GM23338 (cell line): ENCODE results near the gene TMPRSS15. TPM values are rescaled to one million over a fixed set of nuclear protein-coding genes. Genes with fewer than 3 reads are reported as not detected.

Source experiments
- ATAC-seq: fragments of 200-7000 bp; cut with Tn5 transposase; 3 replicates; pipeline ENCODE4 v1.9.1; 2020
- DNase-seq: peaks from one replicate; pipeline ENCODE4 v3.0.0-alpha.2; 2015; ENCODE audit warnings: low spot score
- H2AFZ ChIP-seq: fragments of 200-600 bp; sonication (generic); 2 replicates; pipeline ENCODE4 v1.8.0; 2016; ENCODE audit warnings: antibody characterized with exemption, mild to moderate bottlenecking, moderate library complexity
- H3F3A ChIP-seq: fragments of 200-600 bp; sonication (generic); replicated peaks from 2 replicates; pipeline ENCODE4 v1.8.0; 2017; ENCODE audit warnings: antibody characterized with exemption, mixed run types, low read depth
- H3K27ac ChIP-seq: fragments of 200-600 bp; sonication (generic); 2 replicates; pipeline ENCODE4 v1.6.1; 2016; ENCODE audit warnings: low read depth
- H3K27me3 ChIP-seq: fragments of 200-600 bp; sonication (generic); 2 replicates; pipeline ENCODE4 v1.8.0; 2016; ENCODE audit warnings: mild to moderate bottlenecking, mixed run types, moderate library complexity; ENCODE audit not compliant: insufficient read depth
- H3K36me3 ChIP-seq: fragments of 200-600 bp; sonication (generic); 2 replicates; pipeline ENCODE4 v1.8.0; 2016; ENCODE audit warnings: mild to moderate bottlenecking; ENCODE audit not compliant: insufficient read depth
- H3K4me1 ChIP-seq: fragments of 200-600 bp; sonication (generic); 2 replicates; pipeline ENCODE4 v1.8.0; 2016; ENCODE audit warnings: mild to moderate bottlenecking, moderate library complexity; ENCODE audit not compliant: insufficient read depth
- H3K4me2 ChIP-seq: fragments of 200-600 bp; sonication (generic); 2 replicates; pipeline ENCODE4 v1.7.1; 2017; ENCODE audit warnings: mixed run types
- H3K4me3 ChIP-seq: fragments of 200-600 bp; sonication (generic); 2 replicates; pipeline ENCODE4 v1.6.1; 2016; ENCODE audit warnings: mixed run types
- H3K79me2 ChIP-seq: fragments of 200-600 bp; sonication (generic); replicated peaks from 2 replicates; pipeline ENCODE4 v1.8.0; 2017; ENCODE audit warnings: mild to moderate bottlenecking; ENCODE audit not compliant: insufficient read depth
- H3K9me2 ChIP-seq: fragments of 200-600 bp; sonication (generic); 2 replicates; pipeline ENCODE4 v1.8.0; 2017; ENCODE audit not compliant: insufficient read depth
- H4K20me1 ChIP-seq: fragments of 200-600 bp; sonication (generic); replicated peaks from 2 replicates; pipeline ENCODE4 v1.8.0; 2017; ENCODE audit warnings: mild to moderate bottlenecking; ENCODE audit not compliant: insufficient read depth
- H3K27ac Mint-ChIP-seq: 2 replicates; pipeline ENCODE4 v1.8.0; 2020; ENCODE audit warnings: inconsistent platforms, mild to moderate bottlenecking, moderate library complexity, mixed read lengths
- H3K27me3 Mint-ChIP-seq: 3 replicates; pipeline ENCODE4 v1.8.0; 2022; ENCODE audit warnings: low read depth, mild to moderate bottlenecking, moderate library complexity, mixed read lengths, inconsistent platforms; ENCODE audit not compliant: insufficient read depth, poor library complexity
- H3K36me3 Mint-ChIP-seq: 3 replicates; pipeline ENCODE4 v1.8.0; 2021; ENCODE audit warnings: low read depth, mild to moderate bottlenecking, inconsistent platforms, moderate library complexity, mixed read lengths
- H3K4me1 Mint-ChIP-seq: 3 replicates; pipeline ENCODE4 v1.8.0; 2020; ENCODE audit warnings: mild to moderate bottlenecking, inconsistent platforms, mixed read lengths
- H3K4me3 Mint-ChIP-seq: 3 replicates; pipeline ENCODE4 v1.8.0; 2021; ENCODE audit warnings: moderate library complexity, mild to moderate bottlenecking, inconsistent platforms, mixed read lengths
- H3K9me3 Mint-ChIP-seq: 3 replicates; pipeline ENCODE4 v1.8.0; 2020; ENCODE audit warnings: moderate library complexity, mild to moderate bottlenecking, inconsistent platforms, mixed read lengths
- EZH2 ChIP-seq: fragments of 200-600 bp; sonication (generic); IDR thresholded peaks from one replicate; pipeline ENCODE4 v1.8.0; 2017; ENCODE audit warnings: antibody characterized with exemption, mild to moderate bottlenecking, low read depth; ENCODE audit not compliant: unreplicated experiment
- NANOG ChIP-seq: IDR thresholded peaks from 2 replicates; pipeline ENCODE4 v1.6.1; 2016; ENCODE audit warnings: antibody characterized with exemption, borderline replicate concordance
- polyA plus RNA-seq: library from polyadenylated mRNA; unstranded; fragments of >200 nt; fragmentation: Nextera tagmentation; extraction: Ambion mirVana; gene quantifications from 2 replicates; pipeline ENCODE4 v1.2.1, GENCODE V29; 2016
- total RNA-seq: library from RNA; depleted of rRNA; stranded (reverse); fragments of >200 nt; shearing (Covaris generic); gene quantifications from 2 replicates; pipeline ENCODE4 v1.2.3, GENCODE V29; 2014
- TF ChIP-seq, protein P1 (sequence below): fragments of 250-450 bp; sonication (Bioruptor Pico); IDR thresholded peaks from 2 replicates; pipeline ENCODE4 v1.5.0; 2020; ENCODE audit warnings: mild to moderate bottlenecking, moderate library complexity
- TF ChIP-seq, protein P2 (sequence below), 2 experiments: fragments of 200-600 bp in 1 of 2; sonication (generic) in 1 of 2; conservative IDR thresholded peaks; 2 replicates each; pipeline versions ENCODE4 v1.5.1 to v1.6.1; 2016 to 2017; ENCODE audit warnings: antibody characterized with exemption in 2 of 2, low read depth in 2 of 2, mild to moderate bottlenecking in 2 of 2, moderate library complexity in 1 of 2

The TMPRSS15 gene
- total and polyA plus RNA-seq, 2 experiments from 2014 or later = not detected

DNA sequence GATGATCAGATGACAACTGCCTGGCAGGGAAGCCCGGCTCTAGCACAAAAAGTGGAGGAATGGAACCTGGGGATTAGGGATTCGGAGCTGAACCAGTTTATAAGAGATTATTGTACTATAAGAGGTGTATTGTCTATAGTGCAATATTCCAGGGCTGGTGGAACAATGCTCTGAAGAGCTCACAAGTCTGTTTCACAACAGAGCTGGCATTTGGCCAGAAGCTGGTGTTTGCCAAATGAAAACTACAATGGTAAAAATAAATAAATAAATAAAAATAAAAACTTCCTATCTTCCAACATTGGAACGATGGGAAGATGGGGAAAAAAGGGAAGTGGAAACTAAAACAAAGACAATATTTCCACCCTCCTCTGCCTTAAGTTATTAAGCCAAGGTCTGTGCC, 85.4 kb downstream of the TMPRSS15 start:
- DNase-seq (no peak), ATAC-seq (no peak)
- Mint-ChIP-seq H3K4me1 (peaks cover 7% of the 10 kb centered on the region), H3K9me3 (peaks cover 21% of the 10 kb centered on the region), H3K27me3 (peaks cover 1% of the 10 kb centered on the region), H3K36me3 (peaks cover 21% of the 10 kb centered on the region; the same call in 2 of the 3 replicates), H3K27ac (peak overlapping the region; percentile 67; the same call in 1 of the 2 replicates), H3K4me3 (no peak overlapping the region)
- no peaks in the 10 kb centered on the region for H3K27me3 ChIP-seq
- peaks cover 2% of the 10 kb centered on the region; the same call in 1 of the 2 replicates for H3K9me2 ChIP-seq
- H3K27ac ChIP-seq = no peak overlapping the region
- no peak overlapping the region for H3K4me3 ChIP-seq
- 0 out of 2 replicates have a peak overlapping the region, but pooled peaks have one; percentile 3 for H3K4me2 ChIP-seq
- H4K20me1 ChIP-seq = no peaks in the 10 kb centered on the region
- H3K36me3 ChIP-seq = no peaks in the 10 kb centered on the region
- no peaks in the 10 kb centered on the region; the same call in 1 of the 2 replicates for H3K4me1 ChIP-seq
- H2AFZ ChIP-seq = no peak overlapping the region
- no peaks in the 10 kb centered on the region for H3F3A ChIP-seq
- TF ChIP-seq, protein P1, sequence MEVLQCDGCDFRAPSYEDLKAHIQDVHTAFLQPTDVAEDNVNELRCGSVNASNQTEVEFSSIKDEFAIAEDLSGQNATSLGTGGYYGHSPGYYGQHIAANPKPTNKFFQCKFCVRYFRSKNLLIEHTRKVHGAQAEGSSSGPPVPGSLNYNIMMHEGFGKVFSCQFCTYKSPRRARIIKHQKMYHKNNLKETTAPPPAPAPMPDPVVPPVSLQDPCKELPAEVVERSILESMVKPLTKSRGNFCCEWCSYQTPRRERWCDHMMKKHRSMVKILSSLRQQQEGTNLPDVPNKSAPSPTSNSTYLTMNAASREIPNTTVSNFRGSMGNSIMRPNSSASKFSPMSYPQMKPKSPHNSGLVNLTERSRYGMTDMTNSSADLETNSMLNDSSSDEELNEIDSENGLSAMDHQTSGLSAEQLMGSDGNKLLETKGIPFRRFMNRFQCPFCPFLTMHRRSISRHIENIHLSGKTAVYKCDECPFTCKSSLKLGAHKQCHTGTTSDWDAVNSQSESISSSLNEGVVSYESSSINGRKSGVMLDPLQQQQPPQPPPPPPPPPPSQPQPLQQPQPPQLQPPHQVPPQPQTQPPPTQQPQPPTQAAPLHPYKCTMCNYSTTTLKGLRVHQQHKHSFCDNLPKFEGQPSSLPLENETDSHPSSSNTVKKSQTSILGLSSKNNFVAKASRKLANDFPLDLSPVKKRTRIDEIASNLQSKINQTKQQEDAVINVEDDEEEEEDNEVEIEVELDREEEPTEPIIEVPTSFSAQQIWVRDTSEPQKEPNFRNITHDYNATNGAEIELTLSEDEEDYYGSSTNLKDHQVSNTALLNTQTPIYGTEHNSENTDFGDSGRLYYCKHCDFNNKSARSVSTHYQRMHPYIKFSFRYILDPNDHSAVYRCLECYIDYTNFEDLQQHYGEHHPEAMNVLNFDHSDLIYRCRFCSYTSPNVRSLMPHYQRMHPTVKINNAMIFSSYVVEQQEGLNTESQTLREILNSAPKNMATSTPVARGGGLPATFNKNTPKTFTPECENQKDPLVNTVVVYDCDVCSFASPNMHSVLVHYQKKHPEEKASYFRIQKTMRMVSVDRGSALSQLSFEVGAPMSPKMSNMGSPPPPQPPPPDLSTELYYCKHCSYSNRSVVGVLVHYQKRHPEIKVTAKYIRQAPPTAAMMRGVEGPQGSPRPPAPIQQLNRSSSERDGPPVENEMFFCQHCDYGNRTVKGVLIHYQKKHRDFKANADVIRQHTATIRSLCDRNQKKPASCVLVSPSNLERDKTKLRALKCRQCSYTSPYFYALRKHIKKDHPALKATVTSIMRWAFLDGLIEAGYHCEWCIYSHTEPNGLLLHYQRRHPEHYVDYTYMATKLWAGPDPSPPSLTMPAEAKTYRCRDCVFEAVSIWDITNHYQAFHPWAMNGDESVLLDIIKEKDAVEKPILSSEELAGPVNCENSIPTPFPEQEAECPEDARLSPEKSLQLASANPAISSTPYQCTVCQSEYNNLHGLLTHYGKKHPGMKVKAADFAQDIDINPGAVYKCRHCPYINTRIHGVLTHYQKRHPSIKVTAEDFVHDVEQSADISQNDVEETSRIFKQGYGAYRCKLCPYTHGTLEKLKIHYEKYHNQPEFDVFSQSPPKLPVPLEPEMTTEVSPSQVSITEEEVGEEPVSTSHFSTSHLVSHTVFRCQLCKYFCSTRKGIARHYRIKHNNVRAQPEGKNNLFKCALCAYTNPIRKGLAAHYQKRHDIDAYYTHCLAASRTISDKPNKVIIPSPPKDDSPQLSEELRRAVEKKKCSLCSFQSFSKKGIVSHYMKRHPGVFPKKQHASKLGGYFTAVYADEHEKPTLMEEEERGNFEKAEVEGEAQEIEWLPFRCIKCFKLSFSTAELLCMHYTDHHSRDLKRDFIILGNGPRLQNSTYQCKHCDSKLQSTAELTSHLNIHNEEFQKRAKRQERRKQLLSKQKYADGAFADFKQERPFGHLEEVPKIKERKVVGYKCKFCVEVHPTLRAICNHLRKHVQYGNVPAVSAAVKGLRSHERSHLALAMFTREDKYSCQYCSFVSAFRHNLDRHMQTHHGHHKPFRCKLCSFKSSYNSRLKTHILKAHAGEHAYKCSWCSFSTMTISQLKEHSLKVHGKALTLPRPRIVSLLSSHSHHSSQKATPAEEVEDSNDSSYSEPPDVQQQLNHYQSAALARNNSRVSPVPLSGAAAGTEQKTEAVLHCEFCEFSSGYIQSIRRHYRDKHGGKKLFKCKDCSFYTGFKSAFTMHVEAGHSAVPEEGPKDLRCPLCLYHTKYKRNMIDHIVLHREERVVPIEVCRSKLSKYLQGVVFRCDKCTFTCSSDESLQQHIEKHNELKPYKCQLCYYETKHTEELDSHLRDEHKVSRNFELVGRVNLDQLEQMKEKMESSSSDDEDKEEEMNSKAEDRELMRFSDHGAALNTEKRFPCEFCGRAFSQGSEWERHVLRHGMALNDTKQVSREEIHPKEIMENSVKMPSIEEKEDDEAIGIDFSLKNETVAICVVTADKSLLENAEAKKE (CRISPR knock-in tag) = no peak
- TF ChIP-seq EZH2 = no peak
- no peaks in the 10 kb centered on the region for H3K79me2 ChIP-seq

DNA sequence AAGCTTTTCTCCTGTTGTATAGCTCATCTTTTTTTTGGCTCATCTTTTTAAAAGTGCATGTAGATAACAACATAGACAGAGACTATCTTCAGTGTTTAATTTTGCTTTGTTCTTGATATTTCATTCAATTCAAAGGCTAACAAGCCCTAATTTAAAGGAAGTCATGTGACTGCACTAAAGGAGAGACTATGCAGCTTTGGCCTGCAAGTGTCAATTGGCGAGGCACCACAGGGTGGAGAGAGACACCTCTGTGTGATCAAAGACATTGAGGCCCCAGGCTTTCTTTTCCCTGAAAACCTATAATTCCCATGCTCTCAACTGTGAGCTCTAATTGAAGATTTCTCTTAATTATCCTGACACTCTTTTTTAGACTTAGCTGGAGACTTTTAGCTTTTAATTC, 105.4 kb downstream of the TMPRSS15 start:
- Histone ChIP-seq H3F3A (no peaks in the 10 kb centered on the region), H3K4me2 (no peak overlapping the region), H3K79me2 (no peaks in the 10 kb centered on the region), H3K4me1 (peaks cover 5% of the 10 kb centered on the region; the same call in 1 of the 2 replicates), H3K27ac (no peak overlapping the region), H3K27me3 (no peaks in the 10 kb centered on the region), H4K20me1 (no peaks in the 10 kb centered on the region), H3K36me3 (no peaks in the 10 kb centered on the region), H2AFZ (no peak overlapping the region), H3K4me3 (no peak overlapping the region), H3K9me2 (no peaks in the 10 kb centered on the region)
- TF ChIP-seq NANOG = no peak
- TF ChIP-seq, protein P2, sequence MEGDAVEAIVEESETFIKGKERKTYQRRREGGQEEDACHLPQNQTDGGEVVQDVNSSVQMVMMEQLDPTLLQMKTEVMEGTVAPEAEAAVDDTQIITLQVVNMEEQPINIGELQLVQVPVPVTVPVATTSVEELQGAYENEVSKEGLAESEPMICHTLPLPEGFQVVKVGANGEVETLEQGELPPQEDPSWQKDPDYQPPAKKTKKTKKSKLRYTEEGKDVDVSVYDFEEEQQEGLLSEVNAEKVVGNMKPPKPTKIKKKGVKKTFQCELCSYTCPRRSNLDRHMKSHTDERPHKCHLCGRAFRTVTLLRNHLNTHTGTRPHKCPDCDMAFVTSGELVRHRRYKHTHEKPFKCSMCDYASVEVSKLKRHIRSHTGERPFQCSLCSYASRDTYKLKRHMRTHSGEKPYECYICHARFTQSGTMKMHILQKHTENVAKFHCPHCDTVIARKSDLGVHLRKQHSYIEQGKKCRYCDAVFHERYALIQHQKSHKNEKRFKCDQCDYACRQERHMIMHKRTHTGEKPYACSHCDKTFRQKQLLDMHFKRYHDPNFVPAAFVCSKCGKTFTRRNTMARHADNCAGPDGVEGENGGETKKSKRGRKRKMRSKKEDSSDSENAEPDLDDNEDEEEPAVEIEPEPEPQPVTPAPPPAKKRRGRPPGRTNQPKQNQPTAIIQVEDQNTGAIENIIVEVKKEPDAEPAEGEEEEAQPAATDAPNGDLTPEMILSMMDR (conservative IDR thresholded peaks at IDR 0.05; ENCODE audit: low read depth in 2 of 2) = peak in 1 of 2 experiments; percentile 54; a peak in 2 of 4 replicates
- H3K9me3 Mint-ChIP-seq = no peaks in the 10 kb centered on the region
- no peaks in the 10 kb centered on the region for H3K36me3 Mint-ChIP-seq
- no peak overlapping the region for H3K27ac Mint-ChIP-seq
- H3K4me1 Mint-ChIP-seq = peaks cover 17% of the 10 kb centered on the region; the same call in 2 of the 3 replicates
- no peaks in the 10 kb centered on the region for H3K27me3 Mint-ChIP-seq
- no peak overlapping the region for H3K4me3 Mint-ChIP-seq
- ATAC-seq = peak; percentile 83
- DNase-seq = peak; percentile 52
